Osteoblast (primary cell): ENCODE measurements around the gene SIRT2. TPM values are rescaled to one million over a fixed set of nuclear protein-coding genes. Genes with fewer than 3 reads are reported as not detected.
"Not testable (repeated sequence)": the region's sequence is repeated elsewhere in the genome, so short reads cannot be mapped to it uniquely, and the experiment has no call there.

Experiments
- DNase-seq: peaks from one replicate; pipeline ENCODE4 v3.0.0; 2011; ENCODE audit warnings: low spot score, mixed read lengths; ENCODE audit not compliant: insufficient read length; ENCODE audit errors: missing footprints
- H2AFZ ChIP-seq: 2 replicates; pipeline ENCODE4 v1.6.0; 2011; ENCODE audit warnings: mild to moderate bottlenecking, low read length
- H3K27ac ChIP-seq: 2 replicates; pipeline ENCODE4 v1.5.1; 2011; ENCODE audit warnings: mild to moderate bottlenecking, low read depth, low read length, moderate library complexity
- H3K27me3 ChIP-seq: 2 replicates; pipeline ENCODE4 v1.6.0; 2012; ENCODE audit warnings: mild to moderate bottlenecking, control low read depth, inconsistent platforms, low read length, moderate library complexity; ENCODE audit not compliant: insufficient read depth
- H3K36me3 ChIP-seq: 2 replicates; pipeline ENCODE4 v1.5.1; 2011; ENCODE audit warnings: mild to moderate bottlenecking, low read length, control low read depth, moderate library complexity; ENCODE audit not compliant: insufficient read depth
- H3K4me1 ChIP-seq: 2 replicates; pipeline ENCODE4 v1.5.1; 2011; ENCODE audit warnings: mild to moderate bottlenecking, low read length, control low read depth, moderate library complexity; ENCODE audit not compliant: insufficient read depth
- H3K4me2 ChIP-seq: 2 replicates; pipeline ENCODE4 v1.6.0; 2011; ENCODE audit warnings: mild to moderate bottlenecking, low read length; ENCODE audit not compliant: insufficient read depth
- H3K4me3 ChIP-seq: fragments of 200-600 bp; sonication (generic); 3 replicates; pipeline ENCODE4 v1.5.1; 2012; ENCODE audit warnings: mild to moderate bottlenecking, low read length, inconsistent platforms; ENCODE audit not compliant: insufficient read depth
- H3K79me2 ChIP-seq: 2 replicates; pipeline ENCODE4 v1.6.0; 2012; ENCODE audit warnings: mild to moderate bottlenecking, low read length, control low read depth, inconsistent platforms; ENCODE audit not compliant: insufficient read depth
- H3K9me3 ChIP-seq: 2 replicates; pipeline ENCODE4 v1.5.1; 2011; ENCODE audit warnings: low read depth, low read length, control low read depth
- H4K20me1 ChIP-seq: 2 replicates; pipeline ENCODE4 v1.6.0; 2012; ENCODE audit warnings: mild to moderate bottlenecking, low read length, control low read depth; ENCODE audit not compliant: insufficient read depth
- CTCF ChIP-seq: IDR thresholded peaks from 2 replicates; pipeline ENCODE4 v1.5.1; 2011; ENCODE audit warnings: mild to moderate bottlenecking, low read depth, low read length, moderate library complexity; ENCODE audit errors: extremely low read depth
- total RNA-seq: library from RNA; depleted of rRNA; stranded (reverse); fragments of >200 nt; gene quantifications from 2 replicates; pipeline ENCODE4 v1.2.3, GENCODE V29; 2012

SIRT2 gene
- total RNA-seq, 1 donor, result 77.4 TPM

DNA sequence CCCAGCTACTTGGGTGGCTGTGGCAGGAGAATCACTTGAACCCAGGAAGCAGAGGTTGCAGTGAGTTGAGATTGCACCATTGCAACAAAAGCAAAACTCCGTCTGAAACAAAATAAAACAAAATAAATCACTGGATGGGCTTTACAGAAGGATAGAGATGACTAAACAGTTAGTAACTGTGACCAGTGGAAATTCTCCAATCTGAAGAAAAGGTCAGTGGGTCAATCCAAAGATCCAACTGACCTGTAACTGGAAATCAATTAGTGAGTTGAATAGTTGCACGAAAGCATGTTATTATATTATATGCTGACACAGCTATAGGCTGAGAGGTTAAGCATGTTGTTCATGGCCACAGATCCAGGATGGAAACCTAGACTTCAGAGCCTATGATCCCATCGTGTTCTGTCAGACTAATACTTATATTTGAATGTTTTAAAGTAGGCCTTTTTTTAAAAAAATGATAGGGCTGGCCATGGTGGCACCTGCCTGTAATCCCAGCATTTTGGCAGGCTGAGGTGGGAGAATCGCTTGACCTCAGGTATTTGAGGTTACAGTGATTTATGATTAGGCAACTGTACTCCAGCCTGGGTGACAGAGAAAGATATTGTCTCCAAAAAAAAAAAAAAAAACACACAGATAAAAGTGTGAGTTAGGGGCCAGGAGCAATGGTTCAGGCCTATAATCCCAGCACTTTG lies 69.2 kb downstream of the SIRT2 start:
- TF ChIP-seq CTCF, result no peak
- no peak overlapping the region for H2AFZ ChIP-seq
- no peaks in the 10 kb centered on the region for H3K79me2 ChIP-seq
- H3K4me2 ChIP-seq, result peak overlapping the region; percentile 74
- H3K36me3 ChIP-seq, result peaks cover 4% of the 10 kb centered on the region
- no peaks in the 10 kb centered on the region for H4K20me1 ChIP-seq
- DNase-seq, result no peak
- peaks cover 25% of the 10 kb centered on the region for H3K4me1 ChIP-seq
- no peak overlapping the region for H3K4me3 ChIP-seq
- H3K9me3 ChIP-seq, result no peaks in the 10 kb centered on the region
- H3K27ac ChIP-seq, result peak overlapping the region; percentile 88
- no peaks in the 10 kb centered on the region for H3K27me3 ChIP-seq

GRCh38 chr19:38829203-38829602 lies 70.2 kb downstream of the SIRT2 start:
- H4K20me1 ChIP-seq, H3K4me3 ChIP-seq, H3K36me3 ChIP-seq, H3K9me3 ChIP-seq, DNase-seq, H3K27me3 ChIP-seq, H2AFZ ChIP-seq, H3K79me2 ChIP-seq: not testable (repeated sequence)
- H3K4me1 ChIP-seq, result peaks cover 25% of the 10 kb centered on the region
- H3K4me2 ChIP-seq, result peak overlapping the region; percentile 74
- peak overlapping the region; percentile 88 for H3K27ac ChIP-seq

Other genes starting within 250 kb of the SIRT2 start
- not detected in 2 replicates for gene CAPN12, start 155.1 kb downstream of the SIRT2 start, total RNA-seq
- gene LGALS7, start 126.1 kb downstream of the SIRT2 start, total RNA-seq, result not detected in 2 replicates
- gene LGALS7B, start 110.4 kb downstream of the SIRT2 start, total RNA-seq, result not detected in 2 replicates
- gene LGALS4, start 86.7 kb downstream of the SIRT2 start, total RNA-seq, result not detected in 2 replicates
- gene ECH1, start 67.8 kb downstream of the SIRT2 start, total RNA-seq, result 35.1 and 36.9 TPM in 2 replicates
- gene HNRNPL, start 49.6 kb downstream of the SIRT2 start, total RNA-seq, result 188 and 201 TPM in 2 replicates
- 2.5 and 3.2 TPM in 2 replicates for gene RINL, start 21.3 kb downstream of the SIRT2 start, total RNA-seq
- 9.1 and 12.7 TPM in 2 replicates for gene NFKBIB, start 351 bp upstream of the SIRT2 start, total RNA-seq
- gene CCER2, start 12.6 kb upstream of the SIRT2 start, total RNA-seq, result not detected in 2 replicates
- gene SARS2, start 31.1 kb upstream of the SIRT2 start, total RNA-seq, result 20.3 and 21.7 TPM in 2 replicates
- 21.5 and 25.7 TPM in 2 replicates for gene MRPS12, start 31.3 kb upstream of the SIRT2 start, total RNA-seq
- 40.9 and 42.7 TPM in 2 replicates for gene FBXO17, start 76.1 kb upstream of the SIRT2 start, total RNA-seq
- 4.7 and 5.0 TPM in 2 replicates for gene FBXO27, start 132.9 kb upstream of the SIRT2 start, total RNA-seq
- 0.29 TPM in 1 of 2 replicates, not detected in the other for gene ACP7, start 184.8 kb upstream of the SIRT2 start, total RNA-seq
- 6.8 and 9.4 TPM in 2 replicates for gene PAK4, start 226.2 kb upstream of the SIRT2 start, total RNA-seq